CD4-positive, alpha-beta T cell treated with Interleukin-4 for 4 hours (primary cell): ENCODE results near the gene SCGB1C1.
A peak's percentile ranks its signal among the peaks of the same experiment; 100 is the strongest.
"Not testable (repeated sequence)": the region's sequence is repeated elsewhere in the genome, so short reads cannot be mapped to it uniquely, and the experiment has no call there.

ENCODE experiments used
- DNase-seq: peaks from one replicate; pipeline ENCODE4 v3.0.0-alpha.2; 2020

SCGB1C1 gene

DNA sequence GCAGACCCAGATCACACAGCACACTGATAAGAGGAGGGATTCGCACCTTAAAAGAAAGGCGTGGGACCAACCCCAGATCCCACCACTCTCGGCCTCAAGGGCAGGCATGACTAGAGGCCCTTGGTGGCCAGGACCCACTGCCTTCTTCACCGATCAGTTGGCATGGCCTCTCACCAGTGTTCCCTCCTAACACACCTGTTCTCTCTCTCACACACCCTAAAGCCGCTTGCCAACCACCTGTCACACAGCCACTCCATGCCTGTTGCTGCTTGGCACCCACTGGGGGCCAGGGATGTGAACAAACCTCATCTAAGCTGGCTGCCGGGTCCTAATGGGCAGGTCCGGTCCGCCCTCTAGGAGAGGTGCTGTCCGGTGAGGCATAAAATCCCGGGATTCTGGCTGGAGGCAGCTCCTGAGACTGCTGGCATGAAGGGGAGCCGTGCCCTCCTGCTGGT, at the start of gene SCGB1C1:
Gene SCGB1C1, plus strand, starts transcription at position 405 of the 455 bp plus-strand sequence. Its CDS starts 22 bp downstream, at position 427.
- DNase-seq, result not testable (repeated sequence)

DNA sequence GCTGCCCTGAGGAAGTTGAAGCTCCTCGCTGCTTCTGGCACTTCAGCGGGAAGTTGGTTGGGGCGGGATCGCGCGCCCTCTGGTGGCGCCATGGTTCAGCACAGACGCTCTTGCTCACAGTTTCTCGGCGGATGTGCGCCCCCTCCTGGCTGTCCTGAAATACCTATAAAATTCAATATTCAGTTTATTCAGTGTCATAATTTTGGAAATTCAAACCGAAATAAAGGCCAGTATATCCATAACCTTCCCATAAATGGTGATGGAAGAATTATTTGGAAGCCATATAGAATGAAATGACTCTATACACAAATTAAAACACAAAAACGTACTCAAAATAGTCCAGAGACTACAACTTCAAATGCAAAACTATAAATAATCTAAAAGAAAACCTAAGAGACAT, 12.6 kb upstream of the SCGB1C1 start:
- not testable (repeated sequence) for DNase-seq

DNA sequence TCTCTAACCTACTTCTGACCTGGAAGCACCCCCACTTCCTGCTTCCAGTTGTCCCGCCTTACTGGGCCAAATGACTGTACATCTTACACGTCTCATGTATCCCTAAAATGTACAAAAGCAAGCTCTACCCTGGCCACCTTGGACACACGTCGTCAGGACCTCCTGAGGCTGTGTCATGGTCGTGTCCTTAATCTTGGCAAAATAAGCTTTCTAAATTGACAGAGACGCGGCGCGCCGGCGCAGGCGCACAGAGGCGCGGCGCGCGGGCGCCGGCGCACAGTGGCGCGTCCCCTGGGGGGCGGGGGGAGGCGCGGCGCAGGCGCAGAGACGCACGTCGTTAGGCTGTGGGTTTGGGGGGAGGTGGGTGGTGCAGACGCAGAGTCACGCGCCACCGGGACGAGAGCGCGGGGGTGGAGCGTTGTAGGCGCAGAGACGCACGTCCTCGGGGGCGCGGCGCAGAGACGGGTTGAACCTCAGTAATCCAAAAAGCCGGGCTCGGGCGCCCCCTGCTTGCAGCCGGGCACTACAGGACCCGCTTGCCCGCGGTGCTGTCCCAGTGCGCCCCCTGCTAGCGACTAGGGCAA, 3.6 kb upstream of the SCGB1C1 start:
- DNase-seq, result not testable (repeated sequence)

DNA sequence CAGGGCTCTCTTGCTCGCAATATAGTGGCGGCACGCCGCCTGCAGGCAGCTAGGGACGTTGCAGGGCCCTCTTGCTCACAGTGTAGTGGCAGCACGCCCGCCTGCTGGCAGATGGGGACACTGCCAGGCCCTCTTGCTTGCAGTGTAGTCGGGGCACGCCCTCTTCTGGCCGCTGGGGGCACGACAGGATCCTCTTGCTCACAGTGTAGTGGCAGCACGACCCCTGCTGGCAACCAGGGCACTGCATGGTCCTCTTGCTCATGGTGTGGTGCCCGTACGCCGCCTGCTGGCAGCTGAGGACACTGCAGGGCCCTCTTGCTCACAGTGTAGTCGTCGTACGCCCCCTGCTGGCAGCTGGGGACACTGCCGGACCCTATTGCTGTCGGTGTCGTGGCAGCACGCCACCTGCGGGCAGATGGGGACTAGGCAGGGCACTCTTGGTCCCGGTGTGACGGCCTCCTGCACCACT, 3.0 kb upstream of the SCGB1C1 start:
- peak; percentile 24 for DNase-seq

DNA sequence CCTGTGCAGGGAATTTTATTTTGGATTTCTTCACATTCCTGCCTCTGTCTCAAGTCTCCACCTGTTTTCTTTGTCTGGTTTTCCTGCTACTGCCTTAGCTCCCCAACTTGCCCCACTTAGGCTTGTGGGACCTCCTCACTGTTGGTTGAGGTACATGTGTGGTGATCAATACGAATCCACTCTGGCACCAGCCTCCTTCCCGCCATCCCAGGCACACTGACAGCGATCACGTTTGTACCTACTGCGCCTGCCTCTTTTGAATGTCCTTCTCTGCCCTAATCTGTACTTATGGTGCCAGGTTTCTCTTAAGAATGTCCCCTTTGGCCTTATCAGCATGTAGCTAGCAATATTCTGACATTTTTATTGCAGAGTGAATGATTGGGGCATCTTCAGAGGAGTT, 2.3 kb upstream of the SCGB1C1 start:
- not testable (repeated sequence) for DNase-seq

DNA sequence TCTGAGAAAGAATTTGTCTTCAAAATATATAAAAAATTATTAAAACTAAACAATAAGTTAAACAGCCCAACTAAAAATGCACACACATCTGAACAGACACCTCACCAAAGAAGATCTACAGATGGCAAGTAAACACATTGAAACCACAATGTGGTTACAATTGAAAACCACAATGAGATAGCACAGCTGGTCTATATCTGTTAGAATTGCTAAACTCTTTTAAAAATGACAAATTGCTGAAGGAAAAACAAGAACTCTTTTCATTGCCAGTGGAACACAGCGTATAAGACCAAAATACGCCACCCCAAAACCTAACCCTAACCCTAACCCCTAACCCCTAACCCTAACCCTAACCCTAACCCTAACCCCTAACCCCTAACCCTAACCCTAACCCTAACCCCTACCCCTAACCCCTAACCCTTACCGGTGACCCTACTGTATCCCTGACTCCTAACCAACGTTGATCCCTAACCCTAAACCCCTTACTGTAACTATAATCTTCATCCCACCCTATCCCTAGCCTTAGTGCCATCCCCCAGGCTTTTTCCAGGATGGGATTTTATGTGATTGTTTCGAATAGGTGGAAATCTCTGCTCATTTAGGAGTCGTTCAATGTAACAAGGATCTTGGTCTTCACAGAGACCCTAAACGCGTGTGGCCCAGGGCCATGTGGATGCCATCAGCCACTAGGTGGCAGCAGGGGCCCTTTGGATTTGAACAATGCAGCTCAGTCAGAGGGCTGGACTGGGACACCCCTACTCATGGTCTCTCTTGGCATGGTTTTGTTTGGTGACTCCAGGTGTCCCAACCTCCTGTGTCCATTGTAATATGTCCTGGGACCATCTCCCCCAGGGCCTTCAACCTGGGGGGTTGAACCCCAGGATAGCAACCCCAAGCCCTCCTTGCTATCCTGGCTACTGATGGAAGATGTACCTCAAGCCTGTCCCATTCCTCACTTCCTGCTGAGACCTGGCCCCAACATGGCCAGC, 1.1 kb upstream of the SCGB1C1 start:
- peak; percentile 35 for DNase-seq

DNA sequence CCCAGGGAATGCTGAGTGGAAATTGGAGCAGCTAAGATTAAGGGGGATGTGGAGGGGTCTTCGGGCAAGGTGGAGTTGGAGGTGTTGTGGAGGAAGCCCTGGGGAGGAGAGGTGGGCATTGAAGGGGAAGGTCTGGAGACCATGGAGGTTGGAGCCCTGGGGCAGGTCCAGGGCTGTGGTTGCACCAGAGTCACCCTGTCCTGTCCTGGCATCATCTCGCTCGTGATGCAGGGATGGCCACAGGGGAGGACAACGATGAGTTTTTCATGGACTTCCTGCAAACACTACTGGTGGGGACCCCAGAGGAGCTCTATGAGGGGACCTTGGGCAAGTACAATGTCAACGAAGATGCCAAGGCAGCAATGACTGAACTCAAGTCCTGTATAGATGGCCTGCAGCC, 603 bp downstream of the SCGB1C1 start:
- DNase-seq, result not testable (repeated sequence)

DNA sequence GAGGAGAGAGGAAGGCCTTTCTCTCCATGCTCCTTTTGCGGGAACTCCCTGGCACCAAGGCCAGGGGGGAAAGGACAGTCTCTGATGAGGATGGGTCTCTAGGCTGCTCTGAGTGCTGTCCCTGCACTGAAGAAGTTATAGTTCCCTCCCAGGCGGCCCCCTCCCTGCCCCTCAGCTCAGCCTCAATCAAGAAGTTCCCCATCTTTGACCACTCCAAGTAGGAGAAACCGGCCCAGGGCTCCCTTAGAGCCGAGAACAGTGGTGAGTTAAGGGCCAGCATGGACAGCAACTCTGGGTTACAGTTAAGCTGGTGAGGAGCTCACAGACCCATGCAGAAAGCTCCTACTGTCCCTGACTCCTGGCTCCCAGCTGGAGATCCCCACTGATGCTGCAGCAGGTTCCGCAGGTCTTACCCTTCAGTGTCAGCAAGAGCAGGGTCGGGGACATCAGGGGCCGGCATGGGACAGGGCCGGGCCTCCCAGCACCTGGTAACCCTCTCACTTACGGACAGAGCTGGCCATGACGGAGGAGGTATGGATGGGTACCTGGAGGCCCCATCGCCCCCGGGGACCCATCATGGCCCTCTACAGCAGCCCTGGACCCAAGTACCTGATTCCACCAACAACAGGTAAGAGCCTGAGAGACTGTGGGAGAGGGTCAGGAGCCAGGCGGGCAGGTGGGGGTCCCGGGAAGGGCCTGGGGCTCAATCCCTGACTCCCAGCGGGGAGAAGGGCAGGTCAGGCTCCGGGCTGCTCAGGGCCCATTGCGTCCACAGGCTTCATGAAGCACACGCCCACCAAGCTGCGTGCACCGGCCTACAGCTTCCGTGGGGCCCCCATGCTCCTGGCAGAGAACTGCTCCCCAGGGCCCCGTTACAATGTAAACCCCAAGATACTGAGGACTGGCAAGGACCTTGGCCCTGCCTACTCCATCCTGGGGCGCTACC, 4.2 kb downstream of the SCGB1C1 start:
- no peak for DNase-seq

DNA sequence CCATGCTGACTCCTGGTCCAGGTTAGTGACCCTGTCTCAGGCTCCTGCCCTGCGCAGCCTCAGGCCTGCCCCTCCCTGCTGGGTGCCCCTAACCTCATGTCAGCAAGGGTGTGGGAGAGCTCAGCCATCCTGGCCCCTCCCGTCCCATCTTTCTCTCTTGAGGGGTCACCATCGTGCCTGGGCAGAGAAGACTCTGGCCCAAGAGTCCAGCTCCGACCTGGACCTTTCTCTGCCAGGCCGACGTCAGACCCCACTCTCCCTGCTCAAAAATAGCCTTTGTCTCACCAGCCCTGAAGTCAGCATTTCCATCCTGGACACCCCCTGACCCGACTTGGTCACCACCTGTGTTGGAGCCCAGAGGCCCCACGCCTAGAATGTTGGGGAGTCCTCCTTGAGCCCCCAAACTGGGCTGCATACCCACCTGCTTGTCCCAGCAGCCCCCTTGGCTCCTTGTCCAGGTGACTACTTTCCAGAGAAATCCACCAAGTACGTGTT, 4.9 kb downstream of the SCGB1C1 start:
- DNase-seq, result no peak

DNA sequence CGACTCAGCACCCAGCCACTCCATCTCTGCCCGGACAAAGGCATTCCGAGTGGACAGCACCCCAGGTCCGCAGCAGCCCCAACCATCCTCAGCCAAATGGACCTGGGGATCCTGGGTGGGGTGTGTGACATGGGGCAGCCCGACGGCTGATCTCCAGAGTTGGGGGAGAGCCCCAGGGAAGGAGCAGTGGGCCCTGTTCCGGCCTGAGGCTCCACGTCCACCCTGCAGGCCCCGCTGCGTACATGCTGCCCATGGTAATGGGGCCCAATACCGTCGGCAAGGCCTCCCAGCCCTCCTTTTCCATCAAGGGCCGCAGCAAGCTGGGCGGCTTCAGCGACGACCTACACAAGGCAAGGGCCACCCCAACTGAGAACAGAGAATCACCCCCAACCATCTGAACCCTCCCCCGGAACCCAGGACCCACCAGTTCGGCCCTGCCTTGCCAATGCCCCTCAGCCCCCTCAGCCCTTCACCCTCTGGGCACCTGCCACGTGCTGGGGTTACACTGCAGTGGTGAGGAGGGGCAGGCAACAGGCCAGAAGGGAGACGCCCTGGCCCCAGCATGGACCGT, 5.4 kb downstream of the SCGB1C1 start:
- DNase-seq, result no peak

DNA sequence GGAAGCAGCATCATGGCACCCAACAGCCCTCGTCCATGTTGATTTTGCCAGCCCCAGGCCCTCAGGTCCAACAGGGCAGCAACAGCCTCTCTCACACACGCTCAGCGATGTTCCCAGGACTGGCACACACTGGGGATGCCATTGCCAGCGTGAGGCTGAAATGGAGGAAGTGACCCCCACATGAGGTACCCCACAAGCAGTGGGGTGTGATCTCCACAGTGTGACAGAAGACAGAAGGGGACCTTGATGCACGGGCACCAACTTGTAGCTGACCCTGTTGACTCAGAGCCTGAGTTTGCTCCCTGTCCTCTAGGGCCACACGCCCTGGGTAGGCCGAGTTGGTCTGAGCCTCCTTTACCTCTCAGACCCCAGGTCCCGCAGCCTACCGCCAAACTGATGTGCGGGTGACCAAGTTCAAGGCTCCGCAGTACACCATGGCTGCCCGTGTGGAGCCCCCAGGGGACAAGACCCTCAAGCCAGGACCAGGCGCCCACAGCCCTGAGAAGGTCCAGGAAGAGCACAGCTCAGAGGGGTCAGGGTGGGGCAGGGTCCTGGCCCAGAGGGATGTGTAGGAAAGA, 6.2 kb downstream of the SCGB1C1 start:
- DNase-seq, result no peak

DNA sequence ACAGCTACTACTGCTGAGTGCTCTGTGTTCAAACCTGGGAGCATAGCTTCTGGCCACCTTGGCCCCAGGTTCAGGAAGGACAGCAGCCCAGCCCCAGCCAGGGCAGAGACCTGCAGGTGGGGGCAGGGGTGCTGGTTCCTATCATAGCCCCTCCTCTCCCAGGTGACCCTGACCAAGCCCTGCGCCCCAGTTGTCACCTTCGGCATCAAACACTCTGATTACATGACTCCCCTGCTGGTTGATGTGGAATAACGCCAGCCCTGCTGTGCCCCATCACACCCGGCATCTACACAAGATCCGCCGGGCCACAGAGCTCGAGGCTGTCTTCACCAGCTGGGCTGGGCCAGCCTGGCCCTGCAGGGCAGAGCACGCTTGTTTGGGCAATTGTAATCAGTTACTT, 6.9 kb downstream of the SCGB1C1 start:
- no peak for DNase-seq

DNA sequence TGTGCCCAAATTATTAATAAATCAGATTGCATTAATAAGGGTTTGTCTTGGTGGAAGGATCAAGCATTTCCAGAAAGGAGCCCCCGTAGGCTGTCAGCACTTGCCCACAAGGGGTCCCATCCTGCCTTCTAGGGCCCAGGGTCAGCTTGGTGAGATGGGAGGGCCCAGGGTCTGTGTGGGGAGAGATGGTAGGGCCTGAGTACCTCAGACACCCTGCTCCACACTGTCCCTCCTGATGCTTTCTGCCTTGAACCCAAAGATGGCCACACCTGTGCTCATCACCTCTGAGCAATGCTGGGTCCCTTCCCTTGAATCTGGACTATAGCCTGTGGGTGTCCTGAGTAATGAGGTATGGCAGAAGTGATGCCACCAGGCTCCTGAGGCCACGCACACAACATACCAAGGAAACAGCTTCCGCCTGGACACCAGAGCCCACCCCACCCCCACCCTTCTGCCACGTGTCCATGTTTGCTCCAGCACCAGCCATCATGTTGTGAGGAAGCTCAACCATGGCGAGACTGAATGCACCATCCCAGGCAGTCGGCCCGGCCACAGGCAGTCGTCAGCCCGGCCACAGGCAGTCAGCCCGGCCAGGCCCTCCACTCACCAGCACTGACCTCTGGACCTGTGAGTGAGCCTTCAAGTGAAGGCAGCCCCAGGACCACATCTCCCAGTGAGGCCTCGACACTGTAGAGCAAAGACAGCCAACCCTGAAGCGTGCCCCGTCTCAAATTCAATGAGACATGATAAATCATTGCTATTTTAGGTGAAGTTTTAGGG, 7.5 kb downstream of the SCGB1C1 start:
- DNase-seq, result no peak

DNA sequence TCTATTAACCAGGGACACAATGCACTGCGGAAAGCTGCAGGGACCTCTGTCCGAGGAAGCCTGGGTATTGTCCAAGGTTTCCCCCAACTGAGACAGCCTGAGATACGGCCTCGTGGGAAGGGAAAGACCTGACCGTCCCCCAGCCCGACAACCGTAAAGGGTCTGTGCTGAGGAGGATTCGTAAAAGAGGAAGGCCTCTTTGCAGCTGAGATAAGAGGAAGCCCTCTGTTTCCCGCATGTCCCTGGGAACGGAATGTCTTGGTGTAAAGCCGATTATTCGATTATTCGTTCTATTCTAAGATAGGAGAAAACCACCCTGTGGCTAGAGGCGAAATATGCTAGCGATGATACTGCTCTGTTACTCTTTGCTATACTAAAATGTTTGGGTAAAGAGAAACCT, 9.1 kb downstream of the SCGB1C1 start:
- no peak for DNase-seq

DNA sequence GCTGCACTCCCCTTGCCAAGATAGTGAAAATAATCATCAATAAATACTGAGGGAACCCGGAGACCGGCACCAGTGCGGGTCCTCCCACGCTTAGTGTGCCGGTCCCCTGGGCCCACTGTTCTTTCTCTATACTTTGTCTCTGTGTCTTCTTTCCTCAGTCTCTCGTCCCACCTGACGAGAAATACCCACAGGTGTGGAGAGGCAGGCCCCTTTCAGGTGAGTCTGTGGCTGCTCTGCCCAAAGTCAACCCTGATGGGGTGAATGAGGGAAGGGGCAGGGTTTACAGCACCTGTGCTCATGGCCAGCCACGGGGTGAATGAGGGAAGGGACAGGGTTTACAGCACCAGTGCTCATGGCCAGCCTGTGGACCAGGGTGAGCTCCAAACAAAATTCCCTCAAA, 9.6 kb downstream of the SCGB1C1 start:
- no peak for DNase-seq

DNA sequence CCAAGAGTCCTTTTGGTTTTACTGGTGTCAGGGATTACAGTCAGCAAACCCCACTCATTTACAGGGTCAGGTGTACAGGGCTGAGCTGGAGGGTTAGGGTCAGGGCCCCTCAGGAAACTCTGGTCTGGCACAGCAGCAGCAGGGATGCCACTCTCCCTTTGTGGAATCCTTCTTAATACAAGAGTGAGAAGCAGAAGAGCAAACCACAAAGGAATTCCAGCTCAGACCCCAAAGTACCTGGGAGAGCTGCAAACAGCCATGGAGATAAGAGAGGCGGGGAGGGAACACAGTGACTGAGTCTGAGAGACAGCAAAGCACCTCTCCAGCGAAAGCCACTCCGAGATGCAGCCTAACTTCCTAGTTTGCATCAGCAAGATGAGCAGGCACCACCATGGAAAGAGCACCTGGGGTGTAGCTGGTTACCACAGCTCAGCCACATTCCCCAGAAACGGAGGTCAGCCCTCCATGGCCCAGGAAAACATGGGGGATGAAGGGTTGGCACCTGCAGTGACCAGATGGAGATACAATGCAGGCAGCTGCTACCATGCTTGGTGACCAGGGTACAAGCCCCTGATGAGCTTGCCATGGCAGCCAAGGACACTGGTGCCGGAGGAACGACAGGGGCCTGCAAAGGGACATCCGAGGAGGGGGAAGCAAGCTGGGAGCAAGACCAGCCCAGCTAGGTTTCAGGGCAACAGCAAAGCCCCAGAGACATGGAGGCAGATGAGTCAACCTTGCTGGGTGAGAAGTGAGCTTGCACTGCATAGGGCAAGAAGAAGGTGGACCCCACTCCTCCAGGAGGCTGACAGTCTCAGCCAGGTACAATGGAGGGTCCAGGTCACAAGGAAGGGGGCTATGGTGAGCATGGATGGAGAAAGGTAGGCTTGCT, 10.4 kb downstream of the SCGB1C1 start:
- no peak for DNase-seq

DNA sequence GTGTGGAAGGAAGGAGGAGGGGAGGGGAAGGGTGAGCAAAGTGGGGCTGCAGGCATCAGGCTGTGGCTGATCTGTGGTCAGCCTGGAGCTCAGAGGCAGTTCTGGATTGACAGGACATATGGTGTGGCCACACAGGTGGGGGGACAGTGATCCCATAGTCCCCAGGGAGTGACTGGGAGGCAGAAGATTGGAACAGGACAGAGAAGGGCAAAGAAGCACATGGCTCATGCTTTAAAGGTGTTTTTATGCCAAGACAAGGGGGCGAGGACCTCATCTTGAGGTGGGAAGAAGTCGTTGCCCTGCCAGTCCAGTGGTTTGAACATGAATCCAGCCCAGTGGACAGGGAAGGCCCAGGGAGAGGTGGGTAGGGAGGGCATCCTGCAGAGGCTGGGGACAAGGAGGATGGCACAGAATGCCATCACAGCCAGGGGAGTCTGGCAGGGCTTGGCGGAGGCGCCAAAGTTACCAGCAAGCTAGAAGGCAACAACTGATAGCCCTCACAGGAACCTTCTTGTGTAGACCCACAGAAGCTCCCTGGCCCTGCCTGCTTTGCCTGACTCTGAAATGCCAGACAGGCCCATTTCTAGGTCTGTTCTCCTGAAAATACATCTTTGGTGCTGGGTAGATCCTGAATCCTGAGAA, 11.2 kb downstream of the SCGB1C1 start:
- DNase-seq, result no peak

DNA sequence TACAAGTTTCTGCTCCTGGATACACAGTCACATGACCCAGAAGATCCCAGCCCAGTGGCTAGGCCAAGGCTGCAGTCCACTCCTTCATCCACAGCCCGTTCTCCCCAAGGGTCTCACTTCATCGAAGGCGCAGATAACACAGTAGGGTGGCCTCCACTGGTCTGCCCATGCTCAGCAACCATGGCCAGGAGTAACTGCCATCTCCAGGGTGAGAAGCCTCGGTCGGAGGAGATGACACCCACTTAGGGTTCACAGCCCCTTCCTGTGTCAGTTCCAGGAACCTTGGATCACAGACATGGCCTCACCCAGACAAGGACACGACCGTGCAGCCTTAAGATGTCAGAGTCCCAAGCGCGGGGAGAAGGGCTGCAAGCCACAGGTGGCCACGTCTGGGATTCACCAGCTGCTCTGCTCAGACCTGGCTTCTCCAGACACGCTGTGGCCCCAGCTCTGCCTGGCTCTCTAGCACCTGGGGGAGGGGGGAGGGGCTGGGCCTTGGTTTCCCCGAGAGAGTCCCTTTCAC, 11.8 kb downstream of the SCGB1C1 start:
- DNase-seq, result no peak
